Endodermal cell (in vitro differentiated cells): ENCODE data around the gene LPP. TPM values are rescaled to one million over a fixed set of nuclear protein-coding genes. Genes with fewer than 3 reads are reported as not detected.

Experiments
- DNase-seq: peaks from one replicate; pipeline ENCODE4 v3.0.0-alpha.2; 2017
- H3K27ac ChIP-seq: 2 replicates; pipeline ENCODE4 v1.5.1; 2013; ENCODE audit warnings: mild to moderate bottlenecking, low read depth, low read length, moderate library complexity
- H3K27me3 ChIP-seq: 2 replicates; pipeline ENCODE4 v1.6.1; 2013; ENCODE audit warnings: mild to moderate bottlenecking, low read length, moderate library complexity; ENCODE audit not compliant: insufficient read depth, control insufficient read depth, poor library complexity, severe bottlenecking
- H3K36me3 ChIP-seq: 2 replicates; pipeline ENCODE4 v1.7.0; 2013; ENCODE audit warnings: mild to moderate bottlenecking, low read length, moderate library complexity; ENCODE audit not compliant: control insufficient read depth, insufficient read depth
- H3K4me1 ChIP-seq: one replicate; pipeline ENCODE4 v1.7.0; 2013; ENCODE audit warnings: low read length; ENCODE audit not compliant: control insufficient read depth, insufficient read depth
- H3K4me3 ChIP-seq: 2 replicates; pipeline ENCODE4 v1.5.1; 2013; ENCODE audit warnings: mild to moderate bottlenecking, low read length, moderate library complexity
- H3K9ac ChIP-seq: 2 replicates; pipeline ENCODE4 v1.6.1; 2013; ENCODE audit warnings: mild to moderate bottlenecking, low read length, moderate library complexity; ENCODE audit not compliant: poor library complexity, severe bottlenecking; ENCODE audit errors: extremely low read depth
- H3K9me3 ChIP-seq: 2 replicates; pipeline ENCODE4 v1.6.1; 2013; ENCODE audit warnings: mild to moderate bottlenecking, low read length, moderate library complexity; ENCODE audit not compliant: control insufficient read depth
- H3K27ac Mint-ChIP-seq: 2 replicates; pipeline ENCODE4 v1.8.0; 2020; ENCODE audit warnings: mixed read lengths
- H3K27me3 Mint-ChIP-seq: 2 replicates; pipeline ENCODE4 v1.8.0; 2021; ENCODE audit warnings: mild to moderate bottlenecking, mixed read lengths; ENCODE audit not compliant: insufficient read depth
- H3K36me3 Mint-ChIP-seq: 2 replicates; pipeline ENCODE4 v1.8.0; 2020; ENCODE audit warnings: low read depth, mixed read lengths
- H3K4me1 Mint-ChIP-seq: 2 replicates; pipeline ENCODE4 v1.8.0; 2020; ENCODE audit warnings: mixed read lengths
- H3K4me3 Mint-ChIP-seq: 2 replicates; pipeline ENCODE4 v1.8.0; 2020; ENCODE audit warnings: mild to moderate bottlenecking, moderate library complexity, mixed read lengths
- H3K9me3 Mint-ChIP-seq: 2 replicates; pipeline ENCODE4 v1.8.0; 2020; ENCODE audit warnings: mild to moderate bottlenecking, mixed read lengths
- CTCF ChIP-seq: fragments of 200-600 bp; sonication (generic); conservative IDR thresholded peaks from 2 replicates; pipeline ENCODE4 v1.5.0; 2021; ENCODE audit warnings: antibody characterized with exemption, mild to moderate bottlenecking
- WGBS, 2 experiments: methylation state at CpG; one replicate each; pipeline versions ENCODE4 v1.1.5 to v1.1.7; 2013; ENCODE audit warnings: missing lambda C conversion rate in 2 of 2, mixed read lengths in 1 of 2; ENCODE audit not compliant: insufficient coverage in 1 of 2, insufficient read length in 1 of 2; 5-methylcytosine and 5-hydroxymethylcytosine counted together
- total RNA-seq, 2 donors: library from RNA; stranded (reverse); fragmentation: NEBNext Ultra II Directional in 1 of 2; extraction: Animal tissue kit (Norgen Biotek cat#: 25700) in 1 of 2; gene quantifications; 2 replicates in 1 of 2; 3 replicates in 1 of 2; pipeline ENCODE4 v1.2.1, GENCODE V29; 2021

The LPP gene
- total RNA-seq, 2 donors from 2014 or later = 78.0 to 105 TPM

- no peaks in the 10 kb centered on the region for H3K4me1 Mint-ChIP-seq
- H3K4me3 Mint-ChIP-seq = no peak overlapping the region
- Histone ChIP-seq H3K9me3 (no peaks in the 10 kb centered on the region), H3K27me3 (no peaks in the 10 kb centered on the region), H3K4me3 (no peak overlapping the region), H3K27ac (no peak overlapping the region), H3K9ac (no peak overlapping the region), H3K36me3 (peaks cover 7% of the 10 kb centered on the region), H3K4me1 (no peaks in the 10 kb centered on the region)
- 93 to 95% methylated on average over 3 of the region's 3 CpGs for WGBS, 2 experiments
- H3K27ac Mint-ChIP-seq = no peak overlapping the region
- H3K27me3 Mint-ChIP-seq = no peaks in the 10 kb centered on the region
- no peak for DNase-seq
- TF ChIP-seq CTCF = no peak
- no peaks in the 10 kb centered on the region for H3K9me3 Mint-ChIP-seq
- no peaks in the 10 kb centered on the region for H3K36me3 Mint-ChIP-seq
Measured at GRCh38 chr3:188721990-188722389, 568.0 kb downstream of the LPP start.

GRCh38 chr3:188722963-188723362, 569.0 kb downstream of the LPP start:
- Histone ChIP-seq H3K4me1 (no peaks in the 10 kb centered on the region), H3K4me3 (no peak overlapping the region), H3K9ac (no peak overlapping the region), H3K36me3 (peaks cover 7% of the 10 kb centered on the region), H3K27ac (no peak overlapping the region), H3K9me3 (no peaks in the 10 kb centered on the region), H3K27me3 (no peaks in the 10 kb centered on the region)
- no peak overlapping the region for H3K27ac Mint-ChIP-seq
- H3K4me1 Mint-ChIP-seq = no peaks in the 10 kb centered on the region
- DNase-seq = no peak
- 91 to 100% methylated on average over 1 to 3 of the region's 3 CpGs for WGBS, 2 experiments
- no peaks in the 10 kb centered on the region for H3K27me3 Mint-ChIP-seq
- no peaks in the 10 kb centered on the region for H3K36me3 Mint-ChIP-seq
- no peak for TF ChIP-seq CTCF
- no peak overlapping the region for H3K4me3 Mint-ChIP-seq
- H3K9me3 Mint-ChIP-seq = no peaks in the 10 kb centered on the region

- TF ChIP-seq CTCF = no peak
- Histone ChIP-seq H3K27ac (no peak overlapping the region), H3K9me3 (no peaks in the 10 kb centered on the region), H3K9ac (no peak overlapping the region), H3K4me3 (no peak overlapping the region), H3K4me1 (peaks cover 7% of the 10 kb centered on the region), H3K36me3 (peaks cover 7% of the 10 kb centered on the region), H3K27me3 (no peaks in the 10 kb centered on the region)
- Mint-ChIP-seq H3K27me3 (no peaks in the 10 kb centered on the region), H3K4me3 (no peak overlapping the region), H3K4me1 (no peaks in the 10 kb centered on the region), H3K9me3 (no peaks in the 10 kb centered on the region), H3K36me3 (no peaks in the 10 kb centered on the region), H3K27ac (no peak overlapping the region)
- 94 to 100% methylated on average over 1 to 2 of the region's 2 CpGs for WGBS, 2 experiments
- DNase-seq = no peak
Measured at GRCh38 chr3:188727052-188727451, 573.1 kb downstream of the LPP start.
